Heart left ventricle (tissue), 13 donors: Measurements from ENCODE around the gene C5orf52.

Source experiments
- POLR2A ChIP-seq, 2 donors: fragments of 450-650 bp; IDR thresholded peaks; one replicate each; pipeline ENCODE4 v1.6.1; 2017; ENCODE audit warnings: antibody characterized with exemption in 2 of 2, mild to moderate bottlenecking in 2 of 2, moderate library complexity in 2 of 2
- TF ChIP-seq, protein P1 (sequence below), 12 donors: fragments of 200-600 bp; sonication (generic) in 4 of 12; IDR thresholded peaks; one replicate each; pipeline versions ENCODE4 v1.5.0 to v1.8.0; 2018 to 2022; ENCODE audit warnings: antibody characterized with exemption in 12 of 12, mild to moderate bottlenecking in 5 of 12
- donor health status: ischemic (EF 13 %, LVEDD 7.1; RV severe dilation, severe dysfunction).
- donor health status: DM: no; HTN: yes; CAD: no.
- donor health status: DM: no; HTN: no; CAD: no.
- donor health status: ischemic (EF 25% LVEDD 6.9; RV normal size, moderate dysfunction).
- donor health status: ischemic (EF 25% LVEDD 5.7; RV mildly dilated, moderate dysfunction).
- donor health status: ischemic (EF 35%, LVEDD 5.7; RV mildly dilated, moderate dysfunction).
- donor health status: nonischemic (EF 11% LVEDD 7.7; RV severe dilation, severe dysfunction).
- donor health status: DM: yes; HTN: yes; CAD: no.
- donor health status: PGD.
- donor health status: ischemic (EF 29% LVEDD 5.4; RV normal size, mild dysfunction).
- donor health status: nonischemic (EF 23%, LVEDD 6.1; RV moderate dilation, normal function).

DNA sequence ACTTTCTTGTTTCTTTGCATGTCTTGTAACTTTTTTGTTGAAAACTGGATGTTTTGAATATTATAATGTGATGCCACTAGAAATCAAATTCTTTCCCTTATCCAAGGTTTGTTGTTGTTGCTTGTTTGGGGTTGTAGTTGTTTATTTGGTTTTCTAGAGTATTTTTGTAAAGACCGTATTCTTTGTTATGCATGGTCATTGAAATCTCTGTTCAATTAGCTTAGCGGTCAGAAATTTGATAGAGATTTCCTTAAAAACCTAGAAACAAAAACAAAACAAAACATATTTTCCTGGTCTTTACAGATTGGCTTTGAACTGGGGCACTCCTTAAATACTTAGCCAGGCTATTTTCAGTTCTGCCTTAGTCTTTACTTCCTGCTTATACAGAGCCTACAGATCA is 41.0 kb upstream of the C5orf52 start:
- TF ChIP-seq, protein P1, sequence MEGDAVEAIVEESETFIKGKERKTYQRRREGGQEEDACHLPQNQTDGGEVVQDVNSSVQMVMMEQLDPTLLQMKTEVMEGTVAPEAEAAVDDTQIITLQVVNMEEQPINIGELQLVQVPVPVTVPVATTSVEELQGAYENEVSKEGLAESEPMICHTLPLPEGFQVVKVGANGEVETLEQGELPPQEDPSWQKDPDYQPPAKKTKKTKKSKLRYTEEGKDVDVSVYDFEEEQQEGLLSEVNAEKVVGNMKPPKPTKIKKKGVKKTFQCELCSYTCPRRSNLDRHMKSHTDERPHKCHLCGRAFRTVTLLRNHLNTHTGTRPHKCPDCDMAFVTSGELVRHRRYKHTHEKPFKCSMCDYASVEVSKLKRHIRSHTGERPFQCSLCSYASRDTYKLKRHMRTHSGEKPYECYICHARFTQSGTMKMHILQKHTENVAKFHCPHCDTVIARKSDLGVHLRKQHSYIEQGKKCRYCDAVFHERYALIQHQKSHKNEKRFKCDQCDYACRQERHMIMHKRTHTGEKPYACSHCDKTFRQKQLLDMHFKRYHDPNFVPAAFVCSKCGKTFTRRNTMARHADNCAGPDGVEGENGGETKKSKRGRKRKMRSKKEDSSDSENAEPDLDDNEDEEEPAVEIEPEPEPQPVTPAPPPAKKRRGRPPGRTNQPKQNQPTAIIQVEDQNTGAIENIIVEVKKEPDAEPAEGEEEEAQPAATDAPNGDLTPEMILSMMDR (IDR thresholded peaks at IDR 0.05): no peak
- TF ChIP-seq POLR2A (IDR thresholded peaks at IDR 0.05): no peak
